HG02870 (cell line): Measurements from ENCODE around the gene FLT3LG.
"Not testable (repeated sequence)": the region's sequence is repeated elsewhere in the genome, so short reads cannot be mapped to it uniquely, and the experiment has no call there.

Source experiments
- ATAC-seq: cut with Tn5 transposase; IDR thresholded peaks from one replicate; pipeline ENCODE4 v1.9.1; 2021; ENCODE audit warnings: mild to moderate bottlenecking, moderate library complexity; ENCODE audit not compliant: unreplicated experiment

FLT3LG gene

DNA sequence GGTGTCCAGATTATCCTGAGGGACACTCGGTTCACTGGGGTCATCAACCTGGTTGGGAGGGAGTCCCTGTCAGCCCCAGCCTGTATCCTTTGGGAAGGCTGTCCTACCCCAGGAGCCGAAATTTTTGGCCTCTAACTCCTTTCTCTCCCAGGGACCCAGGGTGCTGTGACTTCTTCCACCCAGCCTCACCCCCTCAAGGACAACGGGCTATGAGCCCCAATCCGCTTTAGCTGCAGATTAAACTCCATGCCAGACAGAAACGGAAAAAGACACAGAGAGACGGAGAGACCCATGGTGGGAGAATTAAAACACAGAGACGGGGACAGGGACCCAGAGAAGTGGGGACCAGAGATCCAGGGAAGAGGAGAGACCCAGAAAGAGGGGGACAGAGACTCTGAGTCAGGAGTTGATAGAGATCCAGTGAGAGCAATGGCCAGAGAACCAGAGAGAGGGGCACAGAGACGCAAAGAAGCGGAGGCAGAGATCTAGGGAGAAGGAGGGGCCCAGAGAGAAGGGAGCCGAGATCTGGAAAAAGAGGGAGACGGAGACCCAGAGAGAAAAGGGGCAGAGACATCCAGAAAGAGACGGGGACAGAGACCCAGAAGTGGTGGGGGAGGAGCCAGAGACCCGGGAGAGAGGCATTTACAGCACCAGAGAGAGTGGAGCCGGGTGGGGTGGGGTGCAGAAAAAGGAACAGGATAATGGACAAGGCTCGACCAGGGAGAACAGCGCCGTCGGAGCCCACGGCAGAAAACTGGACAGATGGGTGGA lies 33.4 kb upstream of the FLT3LG start:
- ATAC-seq, result no peak

DNA sequence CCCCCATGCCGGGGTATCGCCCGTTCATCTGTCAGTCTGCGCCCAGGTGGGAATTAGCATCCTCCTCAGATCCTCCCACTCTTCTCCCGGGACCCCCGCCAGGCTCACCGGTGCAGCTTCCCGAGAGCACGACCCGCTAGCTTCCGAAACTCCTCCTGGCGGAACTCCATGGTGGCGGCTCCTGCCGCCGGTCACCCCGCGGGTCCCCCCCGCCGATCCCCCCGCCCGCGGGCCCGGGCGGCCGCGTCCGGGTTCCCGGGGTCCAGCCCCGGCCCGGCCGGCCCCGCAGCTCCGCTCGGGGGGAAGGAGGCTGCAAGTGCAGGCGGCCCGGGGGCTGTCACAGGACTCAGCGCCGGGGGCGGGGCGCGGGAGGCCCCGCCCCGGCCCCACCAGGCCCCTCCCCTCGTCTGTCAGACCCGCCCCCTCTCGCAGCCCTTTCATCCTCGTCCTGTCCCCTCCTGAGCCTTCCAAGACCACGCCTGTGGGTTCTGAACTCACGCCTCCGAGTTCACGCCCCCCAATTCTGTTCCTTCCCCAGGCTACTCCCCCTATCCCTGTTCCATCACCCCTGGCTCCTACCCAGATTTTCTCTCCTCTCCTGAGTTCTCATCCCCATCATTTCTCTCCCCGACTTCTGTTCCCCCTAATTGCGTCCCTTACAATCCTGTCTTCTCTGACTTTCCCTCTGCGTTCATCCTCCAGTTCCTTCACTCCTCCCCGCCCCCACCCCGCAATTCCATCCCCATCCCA lies 32.6 kb upstream of the FLT3LG start, which contains the start of gene SLC17A7:
Gene SLC17A7 (minus strand): TSS at position 318 of the 750 bp plus-strand sequence. CDS start 148 bp downstream, at position 170.
- ATAC-seq, result no peak

DNA sequence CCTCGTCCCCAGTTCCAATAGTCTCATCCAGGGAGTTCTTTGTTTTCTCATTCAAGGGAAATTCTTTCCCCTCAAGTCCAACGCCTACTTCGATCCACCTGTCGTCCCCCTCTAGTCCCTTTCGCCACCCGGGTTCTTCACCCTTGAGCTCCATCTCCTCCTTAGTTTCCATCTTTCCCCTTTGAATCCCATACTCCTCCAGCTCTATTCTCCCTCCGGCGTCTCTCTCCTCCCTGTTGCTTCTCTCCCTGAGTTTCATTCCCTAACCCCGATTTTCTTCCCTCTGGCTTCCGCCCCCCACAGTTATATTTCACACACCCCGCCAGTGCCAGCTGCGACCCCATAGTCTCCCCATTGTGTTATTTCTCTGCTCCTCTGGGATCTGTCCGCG lies 32.1 kb upstream of the FLT3LG start:
- no peak for ATAC-seq

DNA sequence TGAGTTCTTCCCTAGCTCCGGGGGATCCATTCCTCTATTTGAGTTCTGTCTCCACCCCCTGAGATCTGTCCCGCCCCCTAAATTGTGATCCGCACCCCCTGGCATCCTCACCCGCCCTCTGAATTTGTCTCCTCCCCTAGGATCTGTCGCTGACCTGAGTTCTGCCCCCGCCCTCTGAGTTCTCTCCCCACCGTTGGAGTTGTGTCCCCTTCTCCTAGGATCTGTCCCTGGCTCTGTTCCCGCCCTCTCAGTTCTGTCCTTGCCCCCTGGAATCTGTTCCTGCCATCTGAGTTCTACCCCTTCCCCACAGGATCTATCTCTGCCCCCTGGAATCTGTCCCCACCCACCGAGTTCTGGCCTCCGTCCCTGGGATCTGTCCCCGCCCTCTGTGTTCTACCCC lies 31.7 kb upstream of the FLT3LG start:
- no peak for ATAC-seq

DNA sequence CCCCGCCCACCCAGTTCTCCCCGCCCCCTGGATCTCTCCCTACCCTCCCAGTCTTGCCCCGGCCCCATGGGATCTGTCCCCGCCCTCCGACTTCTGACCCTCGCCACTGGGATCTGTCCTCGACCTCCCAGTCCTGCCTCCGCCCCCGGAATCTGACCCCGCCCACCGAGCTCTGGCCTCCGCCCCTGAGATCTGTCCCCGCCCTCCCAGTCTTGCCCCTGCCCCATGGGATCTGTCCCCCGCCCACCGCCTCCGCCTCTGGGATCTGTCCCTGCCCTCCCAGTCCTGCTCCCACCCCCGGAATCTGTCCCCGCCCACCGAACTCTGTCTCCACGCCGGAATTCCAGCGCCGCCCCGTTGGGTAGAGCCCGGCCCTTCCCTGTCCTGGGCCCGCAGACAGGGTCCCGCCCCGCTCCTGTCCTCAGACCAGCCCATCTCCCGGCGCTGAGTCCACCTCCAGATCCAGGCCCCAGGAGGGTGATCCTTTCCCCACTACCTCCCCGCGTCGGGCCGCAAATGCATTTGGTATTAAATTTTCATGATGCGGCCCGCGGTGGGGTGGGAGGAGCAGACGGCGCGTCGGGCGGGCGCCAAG lies 31.1 kb upstream of the FLT3LG start:
- peak; percentile 14 for ATAC-seq

DNA sequence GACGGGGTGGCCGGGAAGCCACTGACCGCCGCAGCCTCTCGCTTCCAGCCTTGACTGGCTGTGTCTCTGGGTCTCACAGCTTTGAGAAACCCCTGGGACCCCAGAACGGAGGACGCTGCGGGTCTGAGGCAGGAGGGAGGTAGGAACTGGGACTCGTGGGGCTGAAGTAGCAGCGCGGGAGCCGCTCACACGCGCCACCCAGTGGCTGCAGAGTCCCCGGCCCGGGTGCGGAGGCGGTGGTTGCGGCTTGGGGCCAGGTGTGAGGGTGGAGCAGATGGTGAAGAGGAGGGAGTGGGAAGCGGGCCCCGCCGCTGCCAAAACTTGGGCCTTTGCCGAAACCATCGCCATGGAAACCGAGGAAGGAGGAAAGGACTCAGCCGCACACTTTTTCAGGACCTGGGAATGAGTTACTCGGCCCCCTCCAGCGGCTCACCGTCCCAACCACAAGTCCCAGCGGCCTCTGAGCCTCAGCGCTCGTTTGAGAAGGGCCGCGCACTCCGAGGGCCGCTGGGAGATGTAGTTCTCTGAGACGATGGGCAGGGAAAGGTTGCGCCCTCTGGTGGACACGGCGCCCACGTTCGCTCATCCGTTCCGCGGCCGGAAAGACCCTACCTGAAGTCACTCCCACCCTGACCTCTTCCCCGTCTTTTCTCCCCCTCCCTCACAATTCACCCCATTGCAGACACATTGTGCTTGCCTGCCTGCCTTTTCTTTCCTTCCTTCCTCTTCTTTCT lies 30.5 kb upstream of the FLT3LG start:
- ATAC-seq, result peak; percentile 72

DNA sequence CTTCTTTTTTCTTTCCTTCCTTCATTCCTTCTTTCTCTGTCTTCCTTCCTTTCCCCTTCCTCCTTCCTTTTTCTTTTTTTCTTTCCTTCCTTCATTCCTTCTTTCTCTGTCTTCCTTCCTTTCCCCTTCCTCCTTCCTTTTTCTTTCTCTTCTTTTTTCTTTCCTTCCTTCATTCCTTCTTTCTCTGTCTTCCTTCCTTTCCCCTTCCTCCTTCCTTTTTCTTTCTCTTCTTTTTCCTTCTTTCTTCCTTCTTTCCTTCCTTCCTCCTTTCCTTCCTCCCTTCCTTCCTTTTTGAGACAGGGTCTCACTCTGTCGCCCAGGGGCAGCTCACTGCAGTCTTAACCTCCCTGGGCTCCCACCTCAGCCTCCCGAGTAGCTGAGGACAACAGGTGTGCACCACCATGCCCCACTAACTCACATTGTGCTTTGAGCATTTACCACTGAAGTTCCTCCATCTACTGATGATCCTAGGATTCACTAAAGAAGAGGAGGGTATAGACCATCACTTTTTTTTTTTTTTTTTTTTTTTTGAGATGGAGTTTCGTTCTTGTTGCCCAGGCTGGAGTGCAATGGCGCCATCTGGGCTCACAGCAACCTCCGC lies 29.8 kb upstream of the FLT3LG start:
- ATAC-seq, result not testable (repeated sequence)

DNA sequence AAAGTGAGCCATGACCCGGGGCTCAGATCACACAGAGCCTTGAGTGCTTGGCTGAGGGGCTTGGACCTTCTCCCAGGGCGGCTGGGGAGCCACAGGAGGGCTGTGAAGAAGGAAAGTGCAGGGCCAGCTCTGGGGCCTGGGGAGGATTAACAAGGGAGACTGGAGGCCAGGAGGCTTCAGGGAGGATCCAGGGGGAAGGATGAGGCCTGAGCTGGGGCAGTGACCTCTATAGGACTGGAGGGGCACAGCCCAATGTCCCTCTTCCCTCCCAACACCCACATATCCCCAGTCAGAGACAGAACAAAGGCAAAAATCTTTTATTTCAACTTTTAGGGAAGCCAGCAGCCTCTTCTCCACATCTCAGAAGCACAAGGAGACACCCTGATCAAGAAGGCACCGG lies 28.0 kb upstream of the FLT3LG start:
- no peak for ATAC-seq

DNA sequence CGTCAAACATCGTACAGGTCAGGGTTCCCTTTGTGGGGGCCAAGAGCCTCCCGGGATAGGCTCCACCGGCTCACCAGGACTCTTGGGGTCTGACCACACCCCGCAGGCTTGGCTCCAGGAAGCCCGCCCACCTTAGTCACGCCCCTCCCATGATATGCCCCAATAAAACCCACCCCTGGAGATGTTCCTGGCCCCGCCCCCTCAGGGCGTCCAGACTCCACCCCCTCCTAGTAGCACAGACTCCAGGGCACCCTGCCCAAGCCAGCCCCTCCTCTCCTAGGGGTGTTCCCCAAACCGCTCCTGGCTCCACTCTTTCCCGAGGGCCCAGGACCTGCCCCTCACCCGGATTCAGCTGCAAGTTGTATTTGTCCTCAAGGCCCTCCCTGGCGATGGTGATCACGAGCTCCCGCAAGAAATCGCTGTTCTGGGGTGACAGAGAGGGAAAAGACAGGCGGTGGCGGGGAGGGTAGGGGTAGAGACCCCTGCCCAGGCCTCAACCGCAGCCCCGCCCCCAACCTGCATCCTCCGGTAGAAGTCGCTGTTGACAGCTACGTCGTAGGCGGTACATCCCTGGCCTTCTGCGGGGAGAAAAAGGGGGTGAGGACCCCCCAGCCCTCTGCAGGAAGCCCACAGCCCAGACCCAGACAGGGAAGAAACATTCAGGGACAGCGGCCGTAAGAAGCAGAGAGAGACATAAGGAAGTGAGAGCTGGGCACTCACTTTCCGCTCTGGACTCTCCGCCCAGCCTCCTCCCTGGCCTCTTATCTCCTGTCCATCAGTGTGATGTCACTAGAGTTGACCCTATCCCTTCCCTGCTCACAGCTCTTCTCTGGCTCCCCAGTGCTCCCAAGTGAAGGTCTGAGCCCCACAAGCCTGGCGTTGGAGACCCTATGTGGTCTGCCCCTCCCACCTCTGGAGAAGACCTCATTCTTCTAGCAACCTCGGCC lies 26.3 kb upstream of the FLT3LG start:
- ATAC-seq, result no peak

DNA sequence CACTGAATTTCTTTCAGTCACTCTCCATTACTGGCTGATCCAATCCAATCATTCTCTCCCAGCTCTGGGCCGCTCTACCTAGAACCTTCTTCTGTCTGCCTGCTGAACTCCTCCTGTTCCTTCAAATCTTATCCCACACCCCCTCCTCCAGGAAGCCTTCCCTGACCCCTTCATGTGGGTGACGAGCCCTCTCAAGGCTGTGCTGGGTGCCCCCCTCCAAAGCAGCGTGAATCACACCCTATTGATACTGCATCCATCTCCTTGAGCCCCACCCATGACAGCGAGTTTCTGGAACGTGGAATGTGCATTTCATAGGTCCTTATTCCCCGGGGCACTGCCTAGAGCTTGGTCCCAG lies 25.6 kb upstream of the FLT3LG start:
- no peak for ATAC-seq

DNA sequence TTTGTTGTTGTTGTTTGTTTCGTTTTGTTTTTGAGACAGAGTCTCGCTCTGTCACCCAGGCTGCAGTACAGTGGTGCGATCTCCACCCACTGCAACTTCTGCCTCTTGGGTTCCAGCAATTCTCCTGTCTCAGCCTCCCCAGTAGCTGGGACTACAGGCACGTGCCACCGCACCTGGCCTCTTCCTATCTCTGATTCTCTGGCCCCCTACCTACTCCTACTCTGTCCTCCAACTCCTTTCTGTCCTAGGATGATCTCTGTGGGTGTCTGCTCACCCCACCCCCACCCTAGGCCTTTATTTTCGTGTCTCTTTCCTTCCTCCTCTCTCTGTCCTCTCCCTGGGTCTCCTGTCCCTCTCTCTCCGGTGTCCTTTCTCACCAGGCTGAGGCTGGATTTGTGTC lies 23.6 kb upstream of the FLT3LG start:
- no peak for ATAC-seq

DNA sequence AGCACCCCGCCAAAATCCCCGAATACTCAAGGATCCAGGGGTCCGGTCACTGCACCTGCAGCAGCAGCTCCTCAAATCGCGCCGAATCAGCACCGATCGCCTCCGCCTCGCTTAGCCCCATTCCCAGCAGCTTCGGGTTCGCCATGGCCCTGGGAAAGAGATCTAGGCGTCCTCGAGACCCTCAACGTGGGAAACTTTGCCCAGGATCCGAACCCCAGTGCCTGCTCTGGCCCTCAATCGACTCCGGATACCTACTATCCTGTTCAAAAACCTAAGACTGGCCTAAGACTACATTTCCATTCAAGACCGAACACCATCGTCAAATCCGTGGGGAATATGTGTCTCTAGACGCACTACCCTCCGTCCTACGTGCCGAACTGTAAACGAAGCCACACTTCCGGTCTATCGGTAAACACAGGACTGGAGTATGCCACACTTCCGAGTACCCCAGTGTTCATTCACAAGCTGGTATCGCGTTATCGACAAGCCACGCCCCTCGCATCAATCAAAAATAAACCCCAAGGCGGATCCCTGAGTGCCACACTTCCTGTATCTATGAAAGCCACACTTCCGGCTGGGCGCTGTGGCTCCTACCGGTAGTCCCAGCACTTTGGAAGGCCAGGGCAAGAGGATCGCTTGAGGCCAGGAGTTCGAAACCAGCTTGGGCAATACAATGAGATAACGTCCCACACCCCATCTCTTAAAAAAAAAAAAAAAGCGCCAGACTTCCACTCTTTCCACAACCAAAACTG lies 22.4 kb upstream of the FLT3LG start, which contains the start of gene PIH1D1:
Gene PIH1D1 (minus strand): TSS at position 385 of the 752 bp plus-strand sequence. CDS start 240 bp downstream, at position 145.
- ATAC-seq, result peak; percentile 59

DNA sequence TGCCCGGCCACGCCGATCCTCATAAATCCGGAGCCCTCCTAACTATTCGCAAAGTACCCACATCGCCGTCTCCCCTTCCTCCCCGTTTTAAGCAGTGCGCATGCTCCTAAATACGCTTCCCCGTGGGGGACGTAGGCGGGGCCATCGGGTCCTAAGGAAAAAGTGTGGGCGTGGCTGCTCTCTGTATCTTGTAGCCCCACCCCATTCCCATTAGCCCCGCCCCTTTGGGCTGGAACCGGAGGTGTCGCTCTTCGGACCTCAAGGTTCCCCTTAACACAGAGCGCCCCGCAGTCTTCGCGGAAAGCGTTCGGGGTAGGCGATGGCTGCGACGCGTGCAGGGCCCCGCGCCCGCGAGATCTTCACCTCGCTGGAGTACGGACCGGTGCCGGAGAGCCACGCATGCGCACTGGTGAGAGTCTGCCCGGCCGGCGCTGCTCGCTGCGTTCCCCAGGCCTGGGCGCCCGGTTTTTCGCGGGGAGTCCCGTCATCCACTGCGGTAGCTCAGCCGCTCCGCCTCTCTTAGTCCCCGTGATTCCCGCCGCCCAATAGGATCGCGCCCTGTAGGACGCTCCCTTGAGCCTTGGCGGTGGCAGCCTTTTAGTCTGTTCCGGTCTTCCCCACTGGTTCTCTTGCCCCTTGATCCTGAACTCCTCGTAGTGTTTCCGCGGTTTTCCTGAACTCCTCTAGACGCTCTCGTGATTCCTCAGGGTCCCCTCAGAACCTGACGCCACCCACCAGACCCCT lies 20.8 kb upstream of the FLT3LG start, which contains the start of gene ALDH16A1:
Gene ALDH16A1 (plus strand): TSS at position 213 of the 744 bp plus-strand sequence. CDS start 107 bp downstream, at position 320.
- ATAC-seq, result peak; percentile 79

DNA sequence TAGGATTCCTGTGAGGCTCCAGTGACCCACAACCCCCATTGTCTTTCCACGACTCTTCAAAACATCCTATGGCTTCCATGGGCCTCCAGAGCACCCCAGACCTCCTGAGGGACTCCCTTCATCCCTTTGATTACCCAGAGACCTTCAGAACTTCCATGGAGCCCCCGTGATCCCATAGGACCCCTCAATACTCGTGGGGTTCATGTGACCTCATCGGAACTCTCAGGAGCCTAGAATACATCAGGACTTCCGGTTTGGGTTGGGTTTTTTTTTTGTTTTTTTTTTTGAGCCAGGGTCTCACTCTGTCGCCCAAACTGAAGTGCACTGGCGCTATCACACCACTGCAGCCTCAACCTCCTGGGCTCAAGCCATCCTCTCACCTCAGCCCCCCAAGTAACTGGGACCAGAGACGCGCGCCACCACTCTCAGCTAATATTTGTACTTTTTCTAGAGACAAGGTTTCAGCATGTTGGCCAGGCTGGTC lies 20.2 kb upstream of the FLT3LG start:
- ATAC-seq, result no peak

DNA sequence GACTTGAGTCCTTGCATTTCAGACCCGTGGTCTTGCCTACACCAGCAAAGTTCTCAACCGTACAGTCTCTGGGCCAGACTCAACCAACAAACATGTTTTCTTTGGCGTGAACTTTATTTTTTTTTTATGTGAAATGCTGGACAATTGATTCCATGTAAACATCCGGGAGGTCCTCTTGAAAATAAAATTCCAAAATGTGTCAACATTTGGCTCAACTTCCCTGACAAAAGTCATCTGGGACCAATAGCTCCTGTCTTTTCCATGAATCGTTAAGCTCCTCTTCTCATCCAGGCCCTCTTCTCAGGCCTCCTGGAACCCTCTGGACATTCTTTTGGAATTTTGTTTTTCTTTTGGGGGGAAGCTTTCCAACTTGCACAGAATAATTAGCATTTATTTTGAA lies 18.2 kb upstream of the FLT3LG start:
- no peak for ATAC-seq

DNA sequence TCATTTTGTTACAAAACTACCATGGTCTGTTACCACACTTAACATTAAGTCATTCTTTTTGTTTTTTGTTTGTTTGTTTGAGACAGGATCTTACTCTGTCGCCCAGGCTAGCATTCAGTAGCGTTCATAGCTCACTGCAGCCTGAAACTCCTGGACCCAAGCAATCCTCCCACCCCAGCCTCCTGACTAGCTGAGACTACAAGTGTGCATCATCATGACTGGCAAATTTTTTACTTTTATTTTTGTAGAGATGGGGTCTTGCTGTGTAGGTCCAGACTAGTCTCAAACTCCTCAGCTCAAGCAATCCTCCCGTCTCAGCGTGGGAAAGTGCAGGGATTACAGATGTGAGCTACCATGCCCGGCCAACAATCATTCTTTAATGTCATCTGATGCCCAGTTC lies 17.7 kb upstream of the FLT3LG start:
- no peak for ATAC-seq

DNA sequence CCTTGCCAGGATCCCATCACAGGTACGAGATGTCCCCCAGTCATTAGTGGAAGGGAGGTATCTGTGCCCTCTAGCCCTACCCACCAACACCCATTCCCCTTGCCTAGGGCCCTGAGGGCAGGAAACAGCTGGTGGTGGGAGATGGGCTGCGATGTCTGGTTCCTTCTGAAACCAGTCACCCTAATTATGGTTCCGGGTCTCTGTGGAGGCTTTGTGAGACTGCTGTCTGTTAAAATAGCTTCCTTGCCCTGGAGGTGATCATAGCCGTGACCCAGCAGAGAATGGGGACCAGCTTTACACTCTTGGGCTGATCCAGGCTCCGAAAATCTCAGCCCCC lies 15.5 kb upstream of the FLT3LG start:
- no peak for ATAC-seq

DNA sequence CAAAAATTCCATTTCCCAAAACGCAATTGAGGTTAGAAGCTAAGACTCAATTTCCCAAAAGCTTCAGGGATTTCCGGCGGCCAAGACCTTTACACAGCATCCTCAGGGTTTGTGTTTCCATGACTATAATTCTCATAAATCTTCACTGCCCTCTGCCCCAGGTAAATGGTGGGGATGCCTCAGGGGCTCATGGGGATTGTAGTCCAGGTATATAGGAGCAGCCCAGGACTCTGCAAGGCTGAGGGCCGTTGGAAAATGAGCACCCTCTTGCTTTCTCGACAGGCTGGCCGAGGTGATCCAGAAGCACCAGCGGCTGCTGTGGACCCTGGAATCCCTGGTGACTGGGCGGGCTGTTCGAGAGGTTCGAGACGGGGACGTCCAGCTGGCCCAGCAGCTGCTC lies 14.6 kb upstream of the FLT3LG start:
- ATAC-seq, result no peak
